Skeletal muscle cell (primary cell): ENCODE results near the gene ACP4.
"Not testable (repeated sequence)": the region's sequence is repeated elsewhere in the genome, so short reads cannot be mapped to it uniquely, and the experiment has no call there.

Experiments
- DNase-seq: peaks from one replicate; pipeline ENCODE4 v3.0.0-alpha.2; 2010; ENCODE audit warnings: low read depth
- H3K4me3 ChIP-seq: 2 replicates; pipeline ENCODE4 v1.5.1; 2011; ENCODE audit warnings: low read depth, mild to moderate bottlenecking, control low read depth, low read length, moderate library complexity

The ACP4 gene

GRCh38 chr19:50772912-50773311 is 17.3 kb upstream of the ACP4 start:
- not testable (repeated sequence) for DNase-seq, H3K4me3 ChIP-seq

GRCh38 chr19:50773454-50773853 is 16.8 kb upstream of the ACP4 start:
- H3K4me3 ChIP-seq, DNase-seq: not testable (repeated sequence)

- DNase-seq, result no peak
Measured at GRCh38 chr19:50776131-50776530, 14.1 kb upstream of the ACP4 start.

GRCh38 chr19:50777261-50777660 is 13.0 kb upstream of the ACP4 start:
- no peak for DNase-seq
- no peak overlapping the region for H3K4me3 ChIP-seq

More at GRCh38 chr19:50776131-50776530, 14.1 kb upstream of the ACP4 start:
- no peak overlapping the region for H3K4me3 ChIP-seq

- DNase-seq, result no peak
- no peak overlapping the region for H3K4me3 ChIP-seq
Measured at GRCh38 chr19:50777830-50778303, 12.3 kb upstream of the ACP4 start.

- DNase-seq, result no peak
Measured at GRCh38 chr19:50778906-50779430, 11.2 kb upstream of the ACP4 start.

GRCh38 chr19:50779504-50780457 is 10.4 kb upstream of the ACP4 start:
- DNase-seq, result no peak

More at GRCh38 chr19:50778906-50779430, 11.2 kb upstream of the ACP4 start:
- H3K4me3 ChIP-seq, result no peak overlapping the region

GRCh38 chr19:50780753-50781435 is 9.3 kb upstream of the ACP4 start:
- DNase-seq, result no peak

More at GRCh38 chr19:50779504-50780457, 10.4 kb upstream of the ACP4 start:
- H3K4me3 ChIP-seq, result no peak overlapping the region

GRCh38 chr19:50783848-50784152 is 6.4 kb upstream of the ACP4 start:
- H3K4me3 ChIP-seq, DNase-seq: not testable (repeated sequence)

More at GRCh38 chr19:50780753-50781435, 9.3 kb upstream of the ACP4 start:
- H3K4me3 ChIP-seq, result no peak overlapping the region

- H3K4me3 ChIP-seq, result no peak overlapping the region
Measured at GRCh38 chr19:50784710-50785109, 5.5 kb upstream of the ACP4 start.

GRCh38 chr19:50785329-50785728 is 4.9 kb upstream of the ACP4 start:
- DNase-seq, result no peak
- no peak overlapping the region for H3K4me3 ChIP-seq

More at GRCh38 chr19:50784710-50785109, 5.5 kb upstream of the ACP4 start:
- DNase-seq, result no peak

- no peak overlapping the region for H3K4me3 ChIP-seq
- DNase-seq, result no peak
Measured at GRCh38 chr19:50790922-50791467, 780 bp downstream of the ACP4 start.

- DNase-seq, result no peak
- no peak overlapping the region for H3K4me3 ChIP-seq
Measured at GRCh38 chr19:50791594-50792271, 1.5 kb downstream of the ACP4 start.

GRCh38 chr19:50792272-50793250 is 2.3 kb downstream of the ACP4 start:
- no peak for DNase-seq
- no peak overlapping the region for H3K4me3 ChIP-seq

GRCh38 chr19:50793558-50794065 is 3.4 kb downstream of the ACP4 start:
- no peak overlapping the region for H3K4me3 ChIP-seq
- DNase-seq, result no peak

GRCh38 chr19:50794074-50794875 is 4.1 kb downstream of the ACP4 start:
- no peak overlapping the region for H3K4me3 ChIP-seq
- DNase-seq, result no peak
